ENCODE results near the gene IQCM. TPM values are rescaled to one million over a fixed set of nuclear protein-coding genes. Genes with fewer than 3 reads are reported as not detected.
A peak's percentile ranks its signal among the peaks of the same experiment; 100 is the strongest.

The IQCM gene
- total and polyA plus RNA-seq, 11 donors = not detected

DNA sequence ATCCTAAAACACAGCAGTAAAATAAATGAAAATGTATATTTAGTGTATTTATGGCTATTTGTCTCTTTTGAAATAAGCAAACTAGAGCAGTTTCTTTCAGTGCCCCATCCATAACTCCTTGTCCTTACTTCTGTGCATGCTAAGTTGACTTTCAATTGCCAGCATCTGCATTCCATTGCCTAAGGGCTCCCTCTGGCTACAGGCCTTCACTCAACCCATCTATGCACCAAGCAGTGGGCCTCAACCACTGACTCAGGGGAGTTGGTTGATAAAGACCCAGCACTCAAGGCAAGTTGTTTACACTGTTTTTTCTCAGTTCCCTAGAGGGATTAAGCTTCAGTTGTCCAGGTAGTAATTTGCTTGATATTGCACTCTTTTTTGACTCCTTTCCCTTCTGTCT lies 265.7 kb downstream of the IQCM start:
- Histone ChIP-seq H3K36me3 (no peaks in the 10 kb centered on the region), H3K27ac (no peak overlapping the region), H3K4me1 (no peaks in the 10 kb centered on the region), H3K27me3 (no peaks in the 10 kb centered on the region), H3K4me3 (no peak overlapping the region), H3K9me3 (peaks cover 0 to 11% (median 0%) of the 10 kb centered on the region in 12 donors)
- DNase-seq (peak in 3 of 5 donors; percentile 6 to 23 (median 16)), ATAC-seq (peak in 3 of 4 donors; percentile 60 to 70 (median 69))
- intact Hi-C loops (cut with DNase I) = loop anchor here in 8 of 10 donors (1.0 to 10.0 kb wide), 7 partner anchors 175 to 347 kb away; no protein-coding TSS in a partner anchor
- TF ChIP-seq POLR2A (IDR thresholded peaks at IDR 0.05) = no peak
- TF ChIP-seq, protein P1, sequence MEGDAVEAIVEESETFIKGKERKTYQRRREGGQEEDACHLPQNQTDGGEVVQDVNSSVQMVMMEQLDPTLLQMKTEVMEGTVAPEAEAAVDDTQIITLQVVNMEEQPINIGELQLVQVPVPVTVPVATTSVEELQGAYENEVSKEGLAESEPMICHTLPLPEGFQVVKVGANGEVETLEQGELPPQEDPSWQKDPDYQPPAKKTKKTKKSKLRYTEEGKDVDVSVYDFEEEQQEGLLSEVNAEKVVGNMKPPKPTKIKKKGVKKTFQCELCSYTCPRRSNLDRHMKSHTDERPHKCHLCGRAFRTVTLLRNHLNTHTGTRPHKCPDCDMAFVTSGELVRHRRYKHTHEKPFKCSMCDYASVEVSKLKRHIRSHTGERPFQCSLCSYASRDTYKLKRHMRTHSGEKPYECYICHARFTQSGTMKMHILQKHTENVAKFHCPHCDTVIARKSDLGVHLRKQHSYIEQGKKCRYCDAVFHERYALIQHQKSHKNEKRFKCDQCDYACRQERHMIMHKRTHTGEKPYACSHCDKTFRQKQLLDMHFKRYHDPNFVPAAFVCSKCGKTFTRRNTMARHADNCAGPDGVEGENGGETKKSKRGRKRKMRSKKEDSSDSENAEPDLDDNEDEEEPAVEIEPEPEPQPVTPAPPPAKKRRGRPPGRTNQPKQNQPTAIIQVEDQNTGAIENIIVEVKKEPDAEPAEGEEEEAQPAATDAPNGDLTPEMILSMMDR (IDR thresholded peaks at IDR 0.05) = peak in 9 of 12 donors; percentile 12 to 59 (median 40)

DNA sequence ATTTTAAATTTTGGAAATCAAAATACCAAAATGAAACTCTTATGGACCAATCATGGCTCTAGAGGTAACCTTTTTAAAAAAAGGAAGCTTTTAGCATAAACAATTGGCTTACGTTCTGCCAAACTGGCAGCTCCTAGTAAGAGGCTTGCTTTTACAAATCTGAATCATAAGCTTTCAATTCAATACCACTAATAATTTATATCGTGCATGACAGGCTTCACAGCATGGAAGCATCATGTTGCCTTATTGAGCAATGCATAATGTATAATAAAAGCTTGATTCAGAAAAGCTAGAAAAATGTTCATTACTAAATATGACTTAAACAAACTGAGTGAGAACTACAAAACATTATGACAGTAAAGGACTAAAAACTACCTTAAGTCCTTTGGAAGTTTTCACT lies 280.9 kb downstream of the IQCM start:
- intact Hi-C loops (cut with DNase I) = no loop called here
- no peaks in the 10 kb centered on the region for H3K4me1 ChIP-seq
- peaks cover 0 to 23% (median 3%) of the 10 kb centered on the region in 12 donors for H3K9me3 ChIP-seq
- ATAC-seq = no peak
- 78 to 83% (median 81%) methylated on average over 2 of the region's 2 CpGs for WGBS, 4 donors
- no peak overlapping the region for H3K27ac ChIP-seq
- TF ChIP-seq, protein P1 (IDR thresholded peaks at IDR 0.05) = no peak
- no peak for TF ChIP-seq POLR2A (IDR thresholded peaks at IDR 0.05)
- H3K27me3 ChIP-seq = no peaks in the 10 kb centered on the region
- no peak for DNase-seq
- H3K4me3 ChIP-seq = no peak overlapping the region
- no peaks in the 10 kb centered on the region for H3K36me3 ChIP-seq

DNA sequence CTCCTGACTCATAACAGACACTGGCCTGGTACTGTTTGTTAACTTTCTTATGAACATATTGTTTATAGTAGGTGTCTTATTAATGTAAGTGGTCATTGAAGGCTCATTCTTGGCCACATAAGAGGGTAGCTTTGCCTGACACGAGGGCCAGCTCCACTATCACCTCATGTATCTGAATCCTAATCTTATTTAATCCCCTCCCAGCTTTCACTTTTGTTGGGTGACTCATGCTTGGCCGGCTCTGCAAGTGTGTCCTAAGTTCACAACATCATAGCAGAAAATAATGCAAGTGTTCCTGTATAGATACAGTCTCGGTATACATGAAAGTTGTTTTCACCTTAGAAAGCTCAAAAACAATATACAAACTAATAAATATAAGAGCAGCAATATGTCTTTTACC lies 283.8 kb downstream of the IQCM start:
- Histone ChIP-seq H3K9me3 (peaks cover 0 to 5% (median 0%) of the 10 kb centered on the region in 12 donors), H3K27me3 (no peaks in the 10 kb centered on the region), H3K4me1 (no peaks in the 10 kb centered on the region), H3K27ac (no peak overlapping the region), H3K36me3 (no peaks in the 10 kb centered on the region), H3K4me3 (no peak overlapping the region)
- 48 to 61% (median 53%) methylated on average over 3 of the region's 3 CpGs for WGBS, 4 donors
- DNase-seq (no peak), ATAC-seq (no peak)
- TF ChIP-seq, protein P1 (IDR thresholded peaks at IDR 0.05) = no peak
- no peak for TF ChIP-seq POLR2A (IDR thresholded peaks at IDR 0.05)
- intact Hi-C loops (cut with DNase I) = no loop called here

DNA sequence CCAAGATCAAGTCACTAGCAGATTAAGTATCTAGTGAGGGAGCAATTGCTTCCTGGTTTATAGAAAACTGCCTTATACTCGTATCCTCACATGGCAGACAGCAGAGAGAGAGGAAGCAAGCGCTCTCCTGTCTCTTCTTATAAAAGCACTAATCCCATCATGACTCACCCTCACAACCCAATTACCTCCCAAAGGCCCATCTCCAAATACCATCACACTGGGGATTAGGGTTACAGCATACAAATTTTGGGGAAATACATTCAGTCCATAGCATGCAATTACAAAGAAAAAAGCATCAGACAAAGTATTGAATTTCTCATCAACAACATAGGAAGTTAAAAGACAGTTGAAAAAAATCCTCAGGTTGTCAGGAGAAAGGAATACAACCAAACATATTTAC lies 292.6 kb downstream of the IQCM start:
- DNase-seq (no peak), ATAC-seq (no peak)
- no peaks in the 10 kb centered on the region for H3K4me1 ChIP-seq
- TF ChIP-seq, protein P1 (IDR thresholded peaks at IDR 0.05) = no peak
- no peak for TF ChIP-seq POLR2A (IDR thresholded peaks at IDR 0.05)
- intact Hi-C loops (cut with DNase I) = no loop called here
- H3K27me3 ChIP-seq = no peaks in the 10 kb centered on the region
- H3K36me3 ChIP-seq = no peaks in the 10 kb centered on the region
- 66 to 91% (median 80%) methylated on average over 2 of the region's 2 CpGs for WGBS, 4 donors
- H3K4me3 ChIP-seq = no peak overlapping the region
- no peak overlapping the region for H3K27ac ChIP-seq
- H3K9me3 ChIP-seq = no peaks in the 10 kb centered on the region

Measured in heart left ventricle (tissue), 16 donors.